HG03159 (cell line): ENCODE measurements around the gene CACNG6.
"Not testable (repeated sequence)": the region's sequence is repeated elsewhere in the genome, so short reads cannot be mapped to it uniquely, and the experiment has no call there.

Experiments
- ATAC-seq: cut with Tn5 transposase; IDR thresholded peaks from one replicate; pipeline ENCODE4 v1.9.1; 2021; ENCODE audit warnings: mild to moderate bottlenecking, moderate library complexity; ENCODE audit not compliant: unreplicated experiment

CACNG6 gene

GRCh38 chr19:53999694-54000093 lies 8.3 kb downstream of the CACNG6 start:
- ATAC-seq, result no peak

DNA sequence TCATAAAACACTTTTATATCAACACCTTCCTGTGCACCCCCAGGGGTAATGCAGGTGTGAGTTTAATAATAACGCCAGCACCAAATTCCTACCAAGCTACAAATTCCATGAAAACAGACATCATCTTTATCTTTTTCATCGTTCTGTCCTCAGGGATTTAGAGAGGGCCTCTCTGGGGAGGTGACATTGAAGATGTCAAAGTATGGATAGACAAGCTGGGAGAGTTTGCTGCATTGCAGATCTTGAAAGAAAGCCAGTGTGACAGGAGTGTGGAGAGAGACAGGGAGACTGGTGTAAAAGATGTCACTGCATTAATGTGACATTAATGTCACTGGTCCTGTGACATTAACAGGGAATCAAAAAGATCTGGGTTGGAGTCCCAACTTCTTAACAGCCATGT lies 10.1 kb downstream of the CACNG6 start:
- ATAC-seq, result no peak

- no peak for ATAC-seq
Measured at GRCh38 chr19:54002495-54003315, 11.3 kb downstream of the CACNG6 start.

DNA sequence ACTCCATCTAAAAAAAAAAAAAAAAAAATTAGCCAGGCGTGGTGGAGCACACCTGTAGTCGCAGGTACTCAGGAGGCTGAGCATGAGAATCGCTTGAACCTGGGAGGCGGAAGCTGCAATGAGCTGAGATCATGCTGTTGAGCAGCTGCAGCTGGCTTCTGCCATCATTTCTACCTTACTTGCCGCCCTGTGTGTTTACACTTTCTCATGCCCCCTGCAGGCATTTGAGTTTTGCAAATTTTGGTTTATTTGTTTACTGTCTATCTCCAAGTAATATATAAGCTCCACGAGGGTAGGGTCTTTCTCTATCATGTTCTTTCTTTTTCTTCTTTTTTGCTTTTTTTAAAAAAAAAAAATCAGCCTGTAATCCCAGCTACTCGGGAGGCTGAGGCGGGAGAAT lies 18.0 kb downstream of the CACNG6 start:
- no peak for ATAC-seq

- ATAC-seq, result no peak
Measured at GRCh38 chr19:54010474-54010873, 19.0 kb downstream of the CACNG6 start.

GRCh38 chr19:54011507-54012211 lies 20.2 kb downstream of the CACNG6 start:
- ATAC-seq, result no peak

GRCh38 chr19:54013866-54014265 lies 22.4 kb downstream of the CACNG6 start:
- ATAC-seq, result no peak

- no peak for ATAC-seq
Measured at GRCh38 chr19:54014920-54015560, 23.6 kb downstream of the CACNG6 start.

GRCh38 chr19:54017261-54017660 lies 25.8 kb downstream of the CACNG6 start:
- no peak for ATAC-seq

DNA sequence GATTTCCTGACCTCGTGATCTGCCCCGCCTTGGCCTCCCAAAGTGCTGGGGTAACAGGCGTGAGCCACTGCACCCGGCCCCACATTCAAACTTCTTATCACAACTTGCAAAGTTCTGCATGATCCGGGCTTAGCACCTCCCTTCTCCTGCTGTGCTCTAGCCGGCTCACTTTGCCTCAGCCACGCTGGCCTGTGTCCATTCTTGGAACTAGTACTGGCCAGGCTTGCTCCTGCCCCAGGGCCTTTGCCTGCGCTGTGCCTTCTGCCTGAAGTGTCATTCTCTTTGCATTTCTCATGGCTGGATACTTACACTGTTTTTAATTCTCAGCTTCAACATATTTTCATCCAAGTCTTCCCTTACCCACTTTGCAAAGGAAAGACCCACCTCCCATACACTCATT lies 29.9 kb downstream of the CACNG6 start:
- no peak for ATAC-seq

- ATAC-seq, result no peak
Measured at GRCh38 chr19:54021932-54022331, 30.5 kb downstream of the CACNG6 start.

- no peak for ATAC-seq
Measured at GRCh38 chr19:54023191-54023590, 31.8 kb downstream of the CACNG6 start.

- no peak for ATAC-seq
Measured at GRCh38 chr19:54024660-54025059, 33.2 kb downstream of the CACNG6 start.

- ATAC-seq, result no peak
Measured at GRCh38 chr19:54026656-54027055, 35.2 kb downstream of the CACNG6 start.

DNA sequence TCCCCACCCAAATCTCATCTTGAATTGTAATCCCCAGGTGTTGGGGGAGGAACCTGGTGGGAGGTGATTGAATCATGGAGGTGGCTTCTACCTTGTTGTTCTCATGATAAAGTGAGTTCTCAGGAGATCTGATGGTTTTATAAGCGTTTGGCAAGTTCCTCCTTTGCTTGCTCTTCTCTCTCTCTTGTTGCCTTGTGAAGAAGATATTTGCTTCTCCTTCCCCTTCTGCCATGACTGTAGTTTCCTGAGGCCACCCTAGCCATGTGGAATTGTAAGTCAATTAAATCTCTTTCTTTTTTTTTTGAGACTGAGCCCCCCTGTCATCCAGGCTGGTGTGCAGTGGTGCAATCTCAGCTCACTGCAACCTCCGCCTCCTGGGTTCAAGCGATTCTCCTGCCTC lies 37.9 kb downstream of the CACNG6 start:
- no peak for ATAC-seq

- ATAC-seq, result no peak
Measured at GRCh38 chr19:54029930-54030490, 38.6 kb downstream of the CACNG6 start.

GRCh38 chr19:54030895-54031586 lies 39.6 kb downstream of the CACNG6 start:
- no peak for ATAC-seq

DNA sequence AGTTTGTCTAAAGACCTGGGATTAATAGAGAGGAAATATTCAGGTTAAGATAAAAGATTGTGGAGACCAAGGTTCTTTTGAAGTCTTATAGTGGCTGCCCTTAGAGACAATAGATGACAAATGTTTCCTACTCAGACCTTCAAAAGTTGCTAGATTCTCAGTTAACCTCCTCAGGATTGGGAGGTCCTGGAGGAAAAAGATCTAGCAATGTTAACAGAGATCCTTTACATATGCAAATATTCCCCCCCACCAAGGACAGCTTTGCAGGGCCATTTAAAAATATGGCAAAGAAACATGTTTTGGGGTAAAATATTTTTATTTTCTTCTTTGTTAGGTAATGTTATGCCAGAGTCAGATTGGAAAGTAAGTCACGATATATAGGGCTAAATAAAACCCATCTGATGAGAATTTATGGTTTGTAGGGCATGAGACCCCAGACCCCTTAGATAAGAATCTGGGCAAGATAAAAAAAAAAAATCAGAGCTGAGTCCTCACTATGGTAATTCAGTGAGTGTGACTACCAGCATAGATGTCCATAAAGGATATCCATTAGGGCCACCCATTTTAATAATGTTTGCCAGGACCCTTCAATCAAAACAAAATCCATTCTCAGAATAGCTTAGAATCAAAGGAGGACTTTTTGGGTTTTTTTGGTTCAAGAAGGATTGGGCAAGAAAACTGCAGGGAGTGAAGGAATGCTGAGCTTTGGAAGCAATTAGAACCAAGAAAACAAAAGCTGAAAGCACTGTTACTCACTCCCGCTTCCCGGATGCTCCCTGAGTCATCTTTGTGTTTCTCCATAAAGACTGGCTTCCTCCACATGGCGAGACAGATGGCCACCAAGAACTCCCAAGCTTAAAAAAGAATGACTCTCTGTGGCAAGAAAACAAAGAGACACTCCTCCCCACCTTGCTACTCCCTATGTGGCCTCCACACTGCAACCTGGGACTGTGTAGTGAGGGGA lies 44.1 kb downstream of the CACNG6 start:
- no peak for ATAC-seq

DNA sequence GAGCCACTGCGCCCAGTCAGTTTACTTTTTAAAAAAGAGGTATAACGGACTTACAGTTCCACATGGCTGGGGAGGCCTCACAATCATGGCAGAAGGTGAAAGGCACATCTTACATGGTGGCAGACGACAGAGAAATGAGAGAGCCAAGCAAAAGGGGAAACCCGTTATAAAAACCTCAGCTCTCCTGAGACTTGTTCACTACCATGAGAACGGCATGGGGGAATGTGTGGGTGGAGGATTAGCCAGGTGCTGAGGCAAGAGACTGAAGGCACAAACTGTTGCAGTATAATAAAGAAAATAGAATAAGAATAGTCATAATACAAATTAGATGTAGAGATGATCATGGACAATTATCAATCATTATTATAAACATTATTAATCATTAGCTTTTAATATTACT lies 45.1 kb downstream of the CACNG6 start:
- not testable (repeated sequence) for ATAC-seq

- no peak for ATAC-seq
Measured at GRCh38 chr19:54040003-54040402, 48.6 kb downstream of the CACNG6 start.
